Activated naive CD4-positive, alpha-beta T cell treated with anti-CD3 and anti-CD28 coated beads, Interleukin-2, amount 10 ng/mL, durations not matched to agents 7 days and 5 days (primary cell): ENCODE data around the gene MMP1.

Experiments
- CTCF ChIA-PET: fragments of 350-600 bp; sonication (Branson Sonifier 250); formaldehyde crosslinking; loops from one replicate; lab custom pipeline; 2021; ENCODE audit warnings: antibody characterized with exemption; lab: Charles Lee
- DNase-seq: peaks from one replicate; pipeline ENCODE4 v3.0.0-alpha.2; 2020
- H3K27ac Mint-ChIP-seq: one replicate; pipeline ENCODE4 v1.8.0; 2021; ENCODE audit warnings: mild to moderate bottlenecking, moderate library complexity, mixed read lengths
- H3K27me3 Mint-ChIP-seq: one replicate; pipeline ENCODE4 v1.8.0; 2021; ENCODE audit warnings: mild to moderate bottlenecking, mixed read lengths
- H3K36me3 Mint-ChIP-seq: one replicate; pipeline ENCODE4 v1.8.0; 2021; ENCODE audit warnings: mixed read lengths
- H3K4me1 Mint-ChIP-seq: one replicate; pipeline ENCODE4 v1.8.0; 2021; ENCODE audit warnings: mixed read lengths
- H3K4me3 Mint-ChIP-seq: one replicate; pipeline ENCODE4 v1.8.0; 2021; ENCODE audit warnings: mild to moderate bottlenecking, moderate library complexity, mixed read lengths
- H3K9me3 Mint-ChIP-seq: one replicate; pipeline ENCODE4 v1.8.0; 2021; ENCODE audit warnings: mixed read lengths

MMP1 gene

GRCh38 chr11:102792604-102793003, 5.4 kb downstream of the MMP1 start:
- CTCF ChIA-PET: interaction anchor here (1.2 kb wide), 1 partner anchor 8 kb away, joined by 4 read pairs; no protein-coding TSS in a partner anchor
- no peaks in the 10 kb centered on the region for H3K36me3 Mint-ChIP-seq

GRCh38 chr11:102791271-102792036, 6.5 kb downstream of the MMP1 start:
- CTCF ChIA-PET: no interaction called here

More at GRCh38 chr11:102792604-102793003, 5.4 kb downstream of the MMP1 start:
- H3K4me3 Mint-ChIP-seq: no peak overlapping the region
- H3K4me1 Mint-ChIP-seq: no peaks in the 10 kb centered on the region
- DNase-seq: no peak
- no peaks in the 10 kb centered on the region for H3K9me3 Mint-ChIP-seq
- H3K27me3 Mint-ChIP-seq: peaks cover 3% of the 10 kb centered on the region
- H3K27ac Mint-ChIP-seq: no peak overlapping the region

GRCh38 chr11:102788334-102788995, 9.5 kb downstream of the MMP1 start:
- CTCF ChIA-PET: no interaction called here
- no peak overlapping the region for H3K27ac Mint-ChIP-seq
- no peaks in the 10 kb centered on the region for H3K9me3 Mint-ChIP-seq
- H3K27me3 Mint-ChIP-seq: no peaks in the 10 kb centered on the region
- no peak overlapping the region for H3K4me3 Mint-ChIP-seq
- no peaks in the 10 kb centered on the region for H3K4me1 Mint-ChIP-seq
- no peak for DNase-seq
- no peaks in the 10 kb centered on the region for H3K36me3 Mint-ChIP-seq

More at GRCh38 chr11:102791271-102792036, 6.5 kb downstream of the MMP1 start:
- no peaks in the 10 kb centered on the region for H3K36me3 Mint-ChIP-seq
- H3K9me3 Mint-ChIP-seq: no peaks in the 10 kb centered on the region
- no peaks in the 10 kb centered on the region for H3K4me1 Mint-ChIP-seq
- H3K27me3 Mint-ChIP-seq: no peaks in the 10 kb centered on the region
- no peak overlapping the region for H3K27ac Mint-ChIP-seq
- DNase-seq: no peak
- no peak overlapping the region for H3K4me3 Mint-ChIP-seq

GRCh38 chr11:102784380-102784779, 13.6 kb downstream of the MMP1 start:
- no peak overlapping the region for H3K27ac Mint-ChIP-seq
- H3K4me3 Mint-ChIP-seq: no peak overlapping the region
- no peaks in the 10 kb centered on the region for H3K27me3 Mint-ChIP-seq
- no peaks in the 10 kb centered on the region for H3K36me3 Mint-ChIP-seq
- no peaks in the 10 kb centered on the region for H3K4me1 Mint-ChIP-seq
- no peaks in the 10 kb centered on the region for H3K9me3 Mint-ChIP-seq
- DNase-seq: no peak
- CTCF ChIA-PET: interaction anchor here (1.3 to 1.9 kb wide), 2 partner anchors 8 to 51 kb away, joined by 4 to 7 read pairs; no protein-coding TSS in a partner anchor

GRCh38 chr11:102783720-102784119, 14.2 kb downstream of the MMP1 start:
- Mint-ChIP-seq H3K36me3 (no peaks in the 10 kb centered on the region), H3K4me3 (no peak overlapping the region), H3K9me3 (no peaks in the 10 kb centered on the region), H3K27ac (no peak overlapping the region), H3K27me3 (no peaks in the 10 kb centered on the region), H3K4me1 (no peaks in the 10 kb centered on the region)
- DNase-seq: no peak
- CTCF ChIA-PET: interaction anchor here (1.3 to 1.9 kb wide), 2 partner anchors 9 to 50 kb away, joined by 4 to 7 read pairs; no protein-coding TSS in a partner anchor

- no peak for DNase-seq
- Mint-ChIP-seq H3K4me3 (no peak overlapping the region), H3K36me3 (no peaks in the 10 kb centered on the region), H3K27ac (no peak overlapping the region), H3K27me3 (no peaks in the 10 kb centered on the region), H3K9me3 (no peaks in the 10 kb centered on the region), H3K4me1 (no peaks in the 10 kb centered on the region)
- CTCF ChIA-PET: interaction anchor here (1.9 kb wide), 1 partner anchor 50 kb away, joined by 7 read pairs; no protein-coding TSS in a partner anchor
Measured at GRCh38 chr11:102783016-102783415, 14.9 kb downstream of the MMP1 start.

- DNase-seq: no peak
- H3K36me3 Mint-ChIP-seq: no peaks in the 10 kb centered on the region
- H3K9me3 Mint-ChIP-seq: no peaks in the 10 kb centered on the region
- H3K4me1 Mint-ChIP-seq: no peaks in the 10 kb centered on the region
- no peak overlapping the region for H3K27ac Mint-ChIP-seq
- no peaks in the 10 kb centered on the region for H3K27me3 Mint-ChIP-seq
- CTCF ChIA-PET: no interaction called here
- no peak overlapping the region for H3K4me3 Mint-ChIP-seq
Measured at GRCh38 chr11:102781676-102782075, 16.3 kb downstream of the MMP1 start.

- no peak for DNase-seq
- no peak within 1 kb of the TSS for H3K27ac Mint-ChIP-seq
- H3K27me3 Mint-ChIP-seq: peaks cover 4% of the 10 kb centered on the region
- H3K36me3 Mint-ChIP-seq: no peaks in the 10 kb centered on the region
- no peaks in the 10 kb centered on the region for H3K4me1 Mint-ChIP-seq
- CTCF ChIA-PET: no interaction called here
- H3K9me3 Mint-ChIP-seq: no peaks in the 10 kb centered on the region
- no peak within 1 kb of the TSS for H3K4me3 Mint-ChIP-seq
Measured at GRCh38 chr11:102780491-102780918, 17.5 kb downstream of the MMP1 start, which contains the start of gene MMP10. Gene MMP10 (minus strand): TSS chr11:102780628. CDS start chr11:102780591, 37 bp downstream.

GRCh38 chr11:102776454-102776853, 21.5 kb downstream of the MMP1 start:
- Mint-ChIP-seq H3K27me3 (peaks cover 9% of the 10 kb centered on the region), H3K9me3 (no peaks in the 10 kb centered on the region), H3K27ac (no peak overlapping the region), H3K4me1 (no peaks in the 10 kb centered on the region), H3K4me3 (no peak overlapping the region), H3K36me3 (no peaks in the 10 kb centered on the region)
- CTCF ChIA-PET: no interaction called here
- no peak for DNase-seq

- H3K9me3 Mint-ChIP-seq: no peaks in the 10 kb centered on the region
- no peaks in the 10 kb centered on the region for H3K4me1 Mint-ChIP-seq
- no peaks in the 10 kb centered on the region for H3K36me3 Mint-ChIP-seq
- CTCF ChIA-PET: no interaction called here
- H3K27ac Mint-ChIP-seq: no peak overlapping the region
- DNase-seq: no peak
- H3K4me3 Mint-ChIP-seq: no peak overlapping the region
- peaks cover 9% of the 10 kb centered on the region for H3K27me3 Mint-ChIP-seq
Measured at GRCh38 chr11:102773386-102773785, 24.6 kb downstream of the MMP1 start.

- CTCF ChIA-PET: interaction anchor here (0.6 kb wide), 1 partner anchor 829 kb away, joined by 3 read pairs; no protein-coding TSS in a partner anchor
- Mint-ChIP-seq H3K4me1 (no peaks in the 10 kb centered on the region), H3K27ac (no peak overlapping the region), H3K36me3 (no peaks in the 10 kb centered on the region), H3K4me3 (no peak overlapping the region), H3K9me3 (no peaks in the 10 kb centered on the region), H3K27me3 (peaks cover 8% of the 10 kb centered on the region)
- no peak for DNase-seq
Measured at GRCh38 chr11:102771351-102771750, 26.6 kb downstream of the MMP1 start.

- H3K4me1 Mint-ChIP-seq: no peaks in the 10 kb centered on the region
- CTCF ChIA-PET: no interaction called here
- no peak overlapping the region for H3K4me3 Mint-ChIP-seq
- no peak for DNase-seq
- no peaks in the 10 kb centered on the region for H3K36me3 Mint-ChIP-seq
- H3K9me3 Mint-ChIP-seq: no peaks in the 10 kb centered on the region
- H3K27me3 Mint-ChIP-seq: peaks cover 4% of the 10 kb centered on the region
- no peak overlapping the region for H3K27ac Mint-ChIP-seq
Measured at GRCh38 chr11:102770191-102770590, 27.8 kb downstream of the MMP1 start.

- no peak overlapping the region for H3K4me3 Mint-ChIP-seq
- no peaks in the 10 kb centered on the region for H3K27me3 Mint-ChIP-seq
- no peaks in the 10 kb centered on the region for H3K36me3 Mint-ChIP-seq
- H3K9me3 Mint-ChIP-seq: no peaks in the 10 kb centered on the region
- CTCF ChIA-PET: no interaction called here
- no peak overlapping the region for H3K27ac Mint-ChIP-seq
- no peaks in the 10 kb centered on the region for H3K4me1 Mint-ChIP-seq
- no peak for DNase-seq
Measured at GRCh38 chr11:102767800-102768199, 30.2 kb downstream of the MMP1 start.

- DNase-seq: no peak
- H3K4me1 Mint-ChIP-seq: no peaks in the 10 kb centered on the region
- H3K9me3 Mint-ChIP-seq: no peaks in the 10 kb centered on the region
- no peaks in the 10 kb centered on the region for H3K27me3 Mint-ChIP-seq
- no peaks in the 10 kb centered on the region for H3K36me3 Mint-ChIP-seq
- no peak overlapping the region for H3K4me3 Mint-ChIP-seq
- CTCF ChIA-PET: no interaction called here
- H3K27ac Mint-ChIP-seq: no peak overlapping the region
Measured at GRCh38 chr11:102763440-102763839, 34.5 kb downstream of the MMP1 start.
